AG08396 (cell line): ENCODE data around the gene C1R.

Experiments used
- DNase-seq: peaks from one replicate; pipeline ENCODE4 v3.0.0; 2012; ENCODE audit warnings: low spot score, mixed read lengths

C1R gene

GRCh38 chr12:7092229-7092985 lies at the start of gene C1R:
C1R (minus strand) TSS chr12:7092445; CDS start chr12:7092388, 57 bp downstream.
- DNase-seq: peak; percentile 86

- DNase-seq: no peak
Measured at GRCh38 chr12:7141351-7142005, 49.2 kb upstream of the C1R start.

- DNase-seq: no peak
Measured at GRCh38 chr12:7139200-7139599, 47.0 kb upstream of the C1R start.

- DNase-seq: no peak
Measured at GRCh38 chr12:7137908-7138307, 45.7 kb upstream of the C1R start.

GRCh38 chr12:7136676-7137075 lies 44.4 kb upstream of the C1R start:
- no peak for DNase-seq

GRCh38 chr12:7136071-7136470 lies 43.8 kb upstream of the C1R start:
- no peak for DNase-seq

GRCh38 chr12:7134396-7135166 lies 42.3 kb upstream of the C1R start:
- DNase-seq: no peak

GRCh38 chr12:7131502-7131866 lies 39.2 kb upstream of the C1R start:
- no peak for DNase-seq

- peak; percentile 63 for DNase-seq
Measured at GRCh38 chr12:7130701-7131501, 38.7 kb upstream of the C1R start.

GRCh38 chr12:7129872-7130691 lies 37.8 kb upstream of the C1R start, which contains the start of gene CLSTN3:
CLSTN3 (plus strand) TSS chr12:7130371; CDS start chr12:7130649, 278 bp downstream.
- DNase-seq: peak; percentile 98

GRCh38 chr12:7129287-7129871 lies 37.1 kb upstream of the C1R start:
- DNase-seq: no peak

- DNase-seq: no peak
Measured at GRCh38 chr12:7128681-7129286, 36.5 kb upstream of the C1R start, which contains the start of gene RBP5. RBP5 (minus strand) TSS chr12:7128889; CDS start chr12:7128775, 114 bp downstream.

GRCh38 chr12:7127916-7128626 lies 35.8 kb upstream of the C1R start:
- DNase-seq: no peak

GRCh38 chr12:7125632-7126227 lies 33.5 kb upstream of the C1R start:
- DNase-seq: no peak

GRCh38 chr12:7123806-7124522 lies 31.7 kb upstream of the C1R start:
- no peak for DNase-seq

- no peak for DNase-seq
Measured at GRCh38 chr12:7122811-7123769, 30.8 kb upstream of the C1R start.

GRCh38 chr12:7121324-7121723 lies 29.1 kb upstream of the C1R start:
- DNase-seq: no peak
